GM12801 (cell line): Measurements from ENCODE around the gene CYB561D2.

ENCODE experiments used
- CTCF ChIP-seq: IDR thresholded peaks from one replicate; pipeline ENCODE4 v1.5.1; 2011; ENCODE audit warnings: control low read depth; ENCODE audit not compliant: insufficient read length; ENCODE audit errors: extremely low read depth

The CYB561D2 gene

GRCh38 chr3:50375258-50375931 lies 24.7 kb downstream of the CYB561D2 start:
- TF ChIP-seq CTCF = no peak

GRCh38 chr3:50378024-50378423 lies 27.4 kb downstream of the CYB561D2 start:
- TF ChIP-seq CTCF = no peak

GRCh38 chr3:50378757-50379156 lies 28.1 kb downstream of the CYB561D2 start:
- TF ChIP-seq CTCF = no peak

GRCh38 chr3:50380405-50381085 lies 29.9 kb downstream of the CYB561D2 start:
- no peak for TF ChIP-seq CTCF

GRCh38 chr3:50381383-50381782 lies 30.7 kb downstream of the CYB561D2 start:
- TF ChIP-seq CTCF = no peak

- TF ChIP-seq CTCF = no peak
These were observed 32.1 kb downstream of the CYB561D2 start for GRCh38 chr3:50382722-50383121.

- no peak for TF ChIP-seq CTCF
These were observed 33.1 kb downstream of the CYB561D2 start for GRCh38 chr3:50383750-50384149.
